SK-N-SH treated with all-trans-retinoic acid at 6 μM for 48 hours (cell line): ENCODE results near the gene ADPRH.

Experiments used
- ATAC-seq: fragments of 200-7000 bp; cut with Tn5 transposase; 3 replicates; pipeline ENCODE4 v1.9.1; 2020; ENCODE audit warnings: mild to moderate bottlenecking, moderate library complexity
- ARNTL ChIP-seq: fragments of 450-650 bp; formaldehyde crosslinking; IDR thresholded peaks from 2 replicates; pipeline ENCODE4 v1.5.0; 2020; ENCODE audit warnings: low read depth, mild to moderate bottlenecking, moderate library complexity, borderline replicate concordance
- BACH2 ChIP-seq: fragments of 250-450 bp; sonication (Bioruptor Pico); IDR thresholded peaks from 2 replicates; pipeline ENCODE4 v1.9.0; 2021; ENCODE audit warnings: mild to moderate bottlenecking, borderline replicate concordance
- CREB5 ChIP-seq: fragments of 250-450 bp; sonication (Bioruptor Pico); IDR thresholded peaks from 2 replicates; pipeline ENCODE4 v1.5.1; 2020; ENCODE audit warnings: low read depth, mild to moderate bottlenecking, moderate library complexity
- ESRRG ChIP-seq: fragments of 250-450 bp; sonication (Bioruptor Pico); IDR thresholded peaks from 2 replicates; pipeline ENCODE4 v1.6.1; 2021; ENCODE audit warnings: mild to moderate bottlenecking
- GLIS3 ChIP-seq: fragments of 250-450 bp; sonication (Bioruptor Pico); IDR thresholded peaks from 2 replicates; pipeline ENCODE4 v1.5.0; 2020; ENCODE audit warnings: mild to moderate bottlenecking, moderate library complexity
- OSR1 ChIP-seq: fragments of 250-450 bp; sonication (Bioruptor Pico); IDR thresholded peaks from 2 replicates; pipeline ENCODE4 v1.8.0; 2022; ENCODE audit warnings: moderate library complexity, mild to moderate bottlenecking, inconsistent platforms
- PATZ1 ChIP-seq: fragments of 250-450 bp; sonication (Bioruptor Pico); IDR thresholded peaks from 2 replicates; pipeline ENCODE4 v1.8.0; 2020; ENCODE audit warnings: mild to moderate bottlenecking, moderate library complexity, borderline replicate concordance
- POU6F1 ChIP-seq: fragments of 250-450 bp; sonication (Bioruptor Pico); IDR thresholded peaks from 2 replicates; pipeline ENCODE4 v1.8.0; 2021; ENCODE audit warnings: low read depth, mild to moderate bottlenecking, moderate library complexity, borderline replicate concordance
- PPARA ChIP-seq: fragments of 250-450 bp; sonication (Bioruptor Pico); IDR thresholded peaks from 2 replicates; pipeline ENCODE4 v1.5.0; 2020; ENCODE audit warnings: mild to moderate bottlenecking, borderline replicate concordance
- RARB ChIP-seq: fragments of 250-450 bp; sonication (Bioruptor Pico); IDR thresholded peaks from 2 replicates; pipeline ENCODE4 v1.8.0; 2021; ENCODE audit warnings: mild to moderate bottlenecking, moderate library complexity
- SNAI2 ChIP-seq: fragments of 250-450 bp; sonication (Bioruptor Pico); IDR thresholded peaks from 2 replicates; pipeline ENCODE4 v1.5.0; 2020; ENCODE audit warnings: mild to moderate bottlenecking, moderate library complexity
- TCF4 ChIP-seq: fragments of 250-450 bp; sonication (Bioruptor Pico); IDR thresholded peaks from 2 replicates; pipeline ENCODE4 v1.8.0; 2021; ENCODE audit warnings: mild to moderate bottlenecking, moderate library complexity, borderline replicate concordance
- TOX ChIP-seq: fragments of 250-450 bp; sonication (Bioruptor Pico); IDR thresholded peaks from 2 replicates; pipeline ENCODE4 v1.8.0; 2021; ENCODE audit warnings: mild to moderate bottlenecking, moderate library complexity, borderline replicate concordance
- TSHZ2 ChIP-seq: fragments of 250-450 bp; sonication (Bioruptor Pico); IDR thresholded peaks from 2 replicates; pipeline ENCODE4 v1.5.0; 2020; ENCODE audit warnings: mild to moderate bottlenecking, moderate library complexity
- ZC3H10 ChIP-seq: fragments of 250-450 bp; sonication (Bioruptor Pico); IDR thresholded peaks from 2 replicates; pipeline ENCODE4 v1.5.1; 2021; ENCODE audit warnings: mild to moderate bottlenecking, moderate library complexity
- ZFP3 ChIP-seq: fragments of 250-450 bp; sonication (Bioruptor Pico); IDR thresholded peaks from 2 replicates; pipeline ENCODE4 v1.5.0; 2020; ENCODE audit warnings: mild to moderate bottlenecking, moderate library complexity
- ZFP30 ChIP-seq: fragments of 450-650 bp; formaldehyde crosslinking; IDR thresholded peaks from 2 replicates; pipeline ENCODE4 v1.5.0; 2022; ENCODE audit warnings: mild to moderate bottlenecking, moderate library complexity
- ZNF565 ChIP-seq: fragments of 450-650 bp; formaldehyde crosslinking; conservative IDR thresholded peaks from 2 replicates; pipeline ENCODE4 v1.5.0; 2020; ENCODE audit warnings: low read depth, mild to moderate bottlenecking, moderate library complexity

The ADPRH gene

GRCh38 chr3:119632216-119632615, 52.9 kb downstream of the ADPRH start:
- no peak for TF ChIP-seq SNAI2 (CRISPR knock-in tag)
- TF ChIP-seq BACH2 (CRISPR knock-in tag) = no peak
- TF ChIP-seq ESRRG (CRISPR knock-in tag) = no peak
- TF ChIP-seq PPARA (CRISPR knock-in tag) = no peak
- no peak for ATAC-seq

GRCh38 chr3:119632829-119633228, 53.5 kb downstream of the ADPRH start:
- no peak for ATAC-seq
- TF ChIP-seq TSHZ2 (CRISPR knock-in tag) = no peak
- no peak for TF ChIP-seq CREB5
- no peak for TF ChIP-seq ESRRG (CRISPR knock-in tag)
- no peak for TF ChIP-seq RARB
- no peak for TF ChIP-seq POU6F1 (CRISPR knock-in tag)

- no peak for TF ChIP-seq ESRRG (CRISPR knock-in tag)
- no peak for TF ChIP-seq PATZ1
- TF ChIP-seq OSR1 = no peak
- TF ChIP-seq SNAI2 (CRISPR knock-in tag) = no peak
- TF ChIP-seq ZNF565 (CRISPR knock-in tag) = no peak
- no peak for TF ChIP-seq ZFP30 (CRISPR knock-in tag)
- TF ChIP-seq RARB = no peak
- TF ChIP-seq ZC3H10 (CRISPR knock-in tag) = no peak
- no peak for TF ChIP-seq PPARA (CRISPR knock-in tag)
- TF ChIP-seq TOX (CRISPR knock-in tag) = no peak
- ATAC-seq = no peak
These were observed 56.4 kb downstream of the ADPRH start for GRCh38 chr3:119635719-119636118.

- no peak for ATAC-seq
- TF ChIP-seq ZFP3 (CRISPR knock-in tag) = no peak; the same call in 1 of the 2 replicates
- TF ChIP-seq PPARA (CRISPR knock-in tag) = no peak
- TF ChIP-seq GLIS3 = no peak
- no peak for TF ChIP-seq POU6F1 (CRISPR knock-in tag)
- TF ChIP-seq SNAI2 (CRISPR knock-in tag) = no peak
- no peak for TF ChIP-seq PATZ1
- TF ChIP-seq ZFP30 (CRISPR knock-in tag) = no peak
- TF ChIP-seq TCF4 (CRISPR knock-in tag) = no peak
- TF ChIP-seq RARB = no peak
- TF ChIP-seq TOX (CRISPR knock-in tag) = no peak
- no peak for TF ChIP-seq ARNTL (CRISPR knock-in tag)
- TF ChIP-seq, all 23 proteins: peak for 0
These were observed 57.0 kb downstream of the ADPRH start for GRCh38 chr3:119636249-119636648.
